H9 (cell line): ENCODE data around the gene MPG. TPM values are rescaled to one million over a fixed set of nuclear protein-coding genes. Genes with fewer than 3 reads are reported as not detected.

Experiments used
- DNase-seq: peaks from one replicate; pipeline ENCODE4 v3.0.0-alpha.2; 2017
- H2AFZ ChIP-seq: one replicate; pipeline ENCODE4 v1.6.1; 2013; ENCODE audit warnings: mild to moderate bottlenecking, low read length, control low read depth, moderate library complexity
- H2AK5ac ChIP-seq: 2 replicates; pipeline ENCODE4 v1.6.1; 2013; ENCODE audit warnings: low read length, control low read depth, mixed read lengths; ENCODE audit not compliant: insufficient read length
- H2BK120ac ChIP-seq: one replicate; pipeline ENCODE4 v1.6.1; 2013; ENCODE audit warnings: low read depth, mild to moderate bottlenecking, low read length, control low read depth, inconsistent platforms; ENCODE audit not compliant: poor library complexity, severe bottlenecking
- H2BK12ac ChIP-seq: 2 replicates; pipeline ENCODE4 v1.6.1; 2013; ENCODE audit warnings: low read length, control low read depth, mixed read lengths, low read depth; ENCODE audit not compliant: insufficient read length
- H2BK15ac ChIP-seq: 2 replicates; pipeline ENCODE4 v1.6.1; 2013; ENCODE audit warnings: low read depth, low read length, control low read depth
- H2BK20ac ChIP-seq: one replicate; pipeline ENCODE4 v1.6.1; 2013; ENCODE audit warnings: low read depth, mild to moderate bottlenecking, low read length, control low read depth, inconsistent platforms; ENCODE audit not compliant: poor library complexity, severe bottlenecking
- H2BK5ac ChIP-seq: 2 replicates; pipeline ENCODE4 v1.6.1; 2013; ENCODE audit warnings: low read length, control low read depth, mixed read lengths; ENCODE audit not compliant: insufficient read length
- H3K14ac ChIP-seq: 2 replicates; pipeline ENCODE4 v1.6.1; 2013; ENCODE audit warnings: low read length, control low read depth; ENCODE audit not compliant: insufficient read depth
- H3K18ac ChIP-seq: 2 replicates; pipeline ENCODE4 v1.6.1; 2013; ENCODE audit warnings: low read depth, mild to moderate bottlenecking, mixed read lengths, low read length, control low read depth; ENCODE audit not compliant: insufficient read length
- H3K23ac ChIP-seq: 2 replicates; pipeline ENCODE4 v1.6.1; 2013; ENCODE audit warnings: low read length, control low read depth, mixed read lengths, low read depth; ENCODE audit not compliant: insufficient read length
- H3K23me2 ChIP-seq: 2 replicates; pipeline ENCODE4 v1.6.1; 2013; ENCODE audit warnings: low read depth, mild to moderate bottlenecking, mixed read lengths, low read length, control low read depth; ENCODE audit not compliant: insufficient read length, poor library complexity, severe bottlenecking
- H3K27ac ChIP-seq: 2 replicates; pipeline ENCODE4 v1.5.1; 2013; ENCODE audit warnings: low read length, control low read depth, mixed read lengths, low read depth; ENCODE audit not compliant: insufficient read length
- H3K27me3 ChIP-seq: 2 replicates; pipeline ENCODE4 v1.6.1; 2013; ENCODE audit warnings: low read length, control low read depth, inconsistent platforms; ENCODE audit not compliant: insufficient read depth
- H3K4ac ChIP-seq: 2 replicates; pipeline ENCODE4 v1.6.1; 2013; ENCODE audit warnings: low read depth, mild to moderate bottlenecking, control low read depth, inconsistent platforms, low read length, moderate library complexity
- H3K4me1 ChIP-seq: 2 replicates; pipeline ENCODE4 v1.6.1; 2013; ENCODE audit warnings: low read length, control low read depth, inconsistent platforms; ENCODE audit not compliant: insufficient read depth
- H3K4me2 ChIP-seq: 2 replicates; pipeline ENCODE4 v1.6.1; 2013; ENCODE audit warnings: low read length, control low read depth, mixed read lengths; ENCODE audit not compliant: insufficient read length, insufficient read depth
- H3K56ac ChIP-seq: 2 replicates; pipeline ENCODE4 v1.6.1; 2013; ENCODE audit warnings: low read depth, mild to moderate bottlenecking, mixed read lengths, low read length, control low read depth; ENCODE audit not compliant: insufficient read length
- H3K79me1 ChIP-seq: 2 replicates; pipeline ENCODE4 v1.6.1; 2013; ENCODE audit warnings: low read depth, mild to moderate bottlenecking, moderate library complexity, low read length, control low read depth, inconsistent platforms; ENCODE audit not compliant: insufficient read depth, poor library complexity, severe bottlenecking
- H3K79me2 ChIP-seq: 2 replicates; pipeline ENCODE4 v1.6.1; 2013; ENCODE audit warnings: low read length, control low read depth, inconsistent platforms; ENCODE audit not compliant: insufficient read depth
- H3K9ac ChIP-seq: 2 replicates; pipeline ENCODE4 v1.6.1; 2013; ENCODE audit warnings: low read length, control low read depth, mixed read lengths; ENCODE audit not compliant: insufficient read length; ENCODE audit errors: extremely low read depth
- H3K9me3 ChIP-seq: one replicate; pipeline ENCODE4 v1.6.1; 2013; ENCODE audit warnings: low read depth, low read length, inconsistent platforms; ENCODE audit not compliant: control insufficient read depth
- H3T11ph ChIP-seq: one replicate; pipeline ENCODE4 v1.6.1; 2013; ENCODE audit warnings: mild to moderate bottlenecking, low read length, control low read depth, inconsistent platforms
- H4K20me1 ChIP-seq: one replicate; pipeline ENCODE4 v1.6.1; 2013; ENCODE audit not compliant: control insufficient read depth, insufficient read length, insufficient read depth
- H4K5ac ChIP-seq: 2 replicates; pipeline ENCODE4 v1.6.1; 2013; ENCODE audit warnings: low read depth, mild to moderate bottlenecking, mixed read lengths, low read length, control low read depth; ENCODE audit not compliant: insufficient read length
- H4K8ac ChIP-seq: replicated peaks from 2 replicates; pipeline ENCODE4 v1.6.1; 2013; ENCODE audit warnings: low read length, control low read depth, mixed read lengths, low read depth; ENCODE audit not compliant: insufficient read length
- H4K91ac ChIP-seq: 2 replicates; pipeline ENCODE4 v1.6.1; 2013; ENCODE audit warnings: low read depth, mild to moderate bottlenecking, moderate library complexity, mixed read lengths, low read length, control low read depth; ENCODE audit not compliant: insufficient read length
- H3K27ac Mint-ChIP-seq, 3 experiments: 2 replicates in 2 of 3; 3 replicates in 1 of 3; pipeline ENCODE4 v1.8.0; 2020 to 2021; ENCODE audit warnings: mixed read lengths in 3 of 3, mild to moderate bottlenecking in 1 of 3, moderate library complexity in 1 of 3
- H3K27me3 Mint-ChIP-seq: 2 replicates; pipeline ENCODE4 v1.8.0; 2021; ENCODE audit warnings: low read depth, mild to moderate bottlenecking, moderate library complexity, mixed read lengths
- H3K36me3 Mint-ChIP-seq, 3 experiments: 2 replicates in 2 of 3; 3 replicates in 1 of 3; pipeline ENCODE4 v1.8.0; 2020 to 2021; ENCODE audit warnings: low read depth in 3 of 3, mixed read lengths in 3 of 3; ENCODE audit not compliant: insufficient read depth in 1 of 3
- H3K4me1 Mint-ChIP-seq, 2 experiments: 2 replicates each; pipeline ENCODE4 v1.8.0; 2020; ENCODE audit warnings: mixed read lengths in 2 of 2
- H3K4me3 Mint-ChIP-seq, 2 experiments: 2 replicates in 1 of 2; 3 replicates in 1 of 2; pipeline ENCODE4 v1.8.0; 2020 to 2021; ENCODE audit warnings: mild to moderate bottlenecking in 2 of 2, mixed read lengths in 2 of 2, moderate library complexity in 1 of 2
- H3K9me3 Mint-ChIP-seq, 2 experiments: 2 replicates in 1 of 2; 3 replicates in 1 of 2; pipeline ENCODE4 v1.8.0; 2020; ENCODE audit warnings: mild to moderate bottlenecking in 2 of 2, mixed read lengths in 2 of 2, moderate library complexity in 1 of 2
- CTCF ChIP-seq: fragments of 200-600 bp; sonication (generic); conservative IDR thresholded peaks from 3 replicates; pipeline ENCODE4 v1.8.0; 2021; ENCODE audit warnings: antibody characterized with exemption, mild to moderate bottlenecking
- WGBS: extraction: QIAGEN DNeasy Blood & Tissue Kit; methylation state at CpG from one replicate; pipeline ENCODE4 v1.1.7; 2013; ENCODE audit warnings: missing lambda C conversion rate, low lambda C conversion rate, mixed read lengths; ENCODE audit not compliant: insufficient read length; ENCODE audit errors: extremely low coverage; 5-methylcytosine and 5-hydroxymethylcytosine counted together
- total RNA-seq: library from RNA; stranded (reverse); gene quantifications from 2 replicates; pipeline ENCODE4 v1.2.1, GENCODE V29; 2021

MPG gene
- total RNA-seq, 1 experiment from 2014 or later = 39.1 TPM

GRCh38 chr16:106623-107324 lies 28.7 kb downstream of the MPG start:
- no peak overlapping the region for H4K91ac ChIP-seq
- H3K4me2 ChIP-seq = no peak overlapping the region
- no peak overlapping the region for H3K27ac ChIP-seq
- H2BK12ac ChIP-seq = no peak overlapping the region
- H3K27me3 Mint-ChIP-seq = no peaks in the 10 kb centered on the region
- H3K4me1 ChIP-seq = no peaks in the 10 kb centered on the region
- no peaks in the 10 kb centered on the region for H3K23me2 ChIP-seq
- no peak overlapping the region for H3K4ac ChIP-seq
- no peak overlapping the region for H4K8ac ChIP-seq
- no peak overlapping the region for H2BK20ac ChIP-seq
- H2BK15ac ChIP-seq = no peak overlapping the region
- peak; percentile 73 for DNase-seq
- peak; percentile 90 for TF ChIP-seq CTCF
- H4K20me1 ChIP-seq = no peaks in the 10 kb centered on the region
- H2AFZ ChIP-seq = no peak overlapping the region
- peak overlapping the region in 1 of 3 experiments; percentile 18; a peak in 1 of 7 replicates for H3K27ac Mint-ChIP-seq
- H3K14ac ChIP-seq = no peak overlapping the region
- peaks cover 14 to 18% of the 10 kb centered on the region in 2 experiments for H3K4me1 Mint-ChIP-seq
- H4K5ac ChIP-seq = no peak overlapping the region
- H3K79me2 ChIP-seq = no peaks in the 10 kb centered on the region
- no peaks in the 10 kb centered on the region for H3K79me1 ChIP-seq
- H3K9ac ChIP-seq = no peak overlapping the region
- H3K23ac ChIP-seq = no peak overlapping the region
- no peak overlapping the region for H3K4me3 Mint-ChIP-seq
- no peak overlapping the region for H3K18ac ChIP-seq
- H2AK5ac ChIP-seq = no peak overlapping the region
- WGBS = no CpG with 5 or more reads among the region's 6 CpGs
- peaks cover 5 to 44% (median 21%) of the 10 kb centered on the region in 3 experiments; a peak in 6 of 7 replicates for H3K36me3 Mint-ChIP-seq
- no peaks in the 10 kb centered on the region for H3K9me3 Mint-ChIP-seq
- no peak overlapping the region for H3K56ac ChIP-seq
- no peak overlapping the region for H2BK120ac ChIP-seq
- no peak overlapping the region for H2BK5ac ChIP-seq
- H3K9me3 ChIP-seq = no peaks in the 10 kb centered on the region
- H3T11ph ChIP-seq = no peak overlapping the region
- H3K27me3 ChIP-seq = no peaks in the 10 kb centered on the region
